ENCODE measurements around the gene STARD5. TPM values are rescaled to one million over a fixed set of nuclear protein-coding genes. Genes with fewer than 3 reads are reported as not detected.
A peak's percentile ranks its signal among the peaks of the same experiment; 100 is the strongest.

Gene STARD5
- total RNA-seq, 4 donors from 2014 or later: 0.36 to 1.7 (median 0.63) TPM

- H3K36me3 ChIP-seq: no peaks in the 10 kb centered on the region
- in situ Hi-C loops (cut with MboI; ENCODE audit: low sequenced_read_pairs in 4 of 4): no loop called here
- DNase-seq (no peak), ATAC-seq (no peak)
- no peaks in the 10 kb centered on the region for H3K4me1 ChIP-seq
- H3K4me3 ChIP-seq: no peak overlapping the region
- peak overlapping the region in 1 of 4 donors; percentile 2 for H3K27ac ChIP-seq
- no peaks in the 10 kb centered on the region for H3K27me3 ChIP-seq
- H3K9me3 ChIP-seq: no peaks in the 10 kb centered on the region
- no peak for TF ChIP-seq POLR2A (IDR thresholded peaks at IDR 0.05)
- no peak for TF ChIP-seq CTCF (IDR thresholded peaks at IDR 0.05 in 4 of 5, conservative IDR thresholded peaks at IDR 0.05 in 1 of 5)
- intact Hi-C loops (cut with DNase I; ENCODE audit: low total_unique reads): no loop called here
Observed at GRCh38 chr15:81303244-81304225, 20.4 kb downstream of the STARD5 start.

DNA sequence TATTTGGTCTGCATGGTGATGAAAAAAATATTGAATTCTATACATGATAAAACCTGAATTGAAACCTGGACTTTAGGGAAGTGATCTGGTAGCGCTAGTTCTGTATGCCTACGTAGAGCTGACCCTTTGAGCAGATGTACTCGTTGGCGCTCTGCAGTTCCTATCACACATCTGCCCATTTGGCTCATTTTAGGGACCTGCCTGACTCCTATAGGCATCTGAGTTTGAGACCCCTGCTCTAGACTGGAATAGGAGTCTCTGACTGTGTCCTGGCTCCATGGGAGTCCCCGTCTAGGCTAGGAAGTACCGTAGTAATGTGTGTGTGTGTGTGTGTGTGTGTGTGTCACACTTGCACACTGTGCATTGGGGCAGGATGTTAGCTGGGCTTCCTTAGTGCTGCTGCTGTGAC, 21.2 kb downstream of the STARD5 start:
- intact Hi-C loops (cut with DNase I; ENCODE audit: low total_unique reads): no loop called here
- ATAC-seq (no peak), DNase-seq (no peak)
- H3K9me3 ChIP-seq: no peaks in the 10 kb centered on the region
- H3K27ac ChIP-seq: no peak overlapping the region
- H3K27me3 ChIP-seq: no peaks in the 10 kb centered on the region
- no peak overlapping the region for H3K4me3 ChIP-seq
- in situ Hi-C loops (cut with MboI; ENCODE audit: low sequenced_read_pairs in 4 of 4): no loop called here
- H3K4me1 ChIP-seq: no peaks in the 10 kb centered on the region
- TF ChIP-seq CTCF (IDR thresholded peaks at IDR 0.05 in 4 of 5, conservative IDR thresholded peaks at IDR 0.05 in 1 of 5) (no peak), POLR2A (IDR thresholded peaks at IDR 0.05) (no peak)
- H3K36me3 ChIP-seq: no peaks in the 10 kb centered on the region

- Histone ChIP-seq H3K4me3 (no peak overlapping the region), H3K9me3 (no peaks in the 10 kb centered on the region), H3K4me1 (no peaks in the 10 kb centered on the region), H3K27ac (no peak overlapping the region), H3K36me3 (no peaks in the 10 kb centered on the region), H3K27me3 (no peaks in the 10 kb centered on the region)
- DNase-seq: no peak
- in situ Hi-C loops (cut with MboI; ENCODE audit: low sequenced_read_pairs in 4 of 4) (no loop called here), intact Hi-C loops (cut with DNase I; ENCODE audit: low total_unique reads) (no loop called here)
- no peak for ATAC-seq
- TF ChIP-seq POLR2A (IDR thresholded peaks at IDR 0.05) (no peak), CTCF (IDR thresholded peaks at IDR 0.05 in 4 of 5, conservative IDR thresholded peaks at IDR 0.05 in 1 of 5) (no peak)
Observed at GRCh38 chr15:81301815-81302399, 22.0 kb downstream of the STARD5 start.

GRCh38 chr15:81301385-81301784, 22.6 kb downstream of the STARD5 start:
- Histone ChIP-seq H3K27me3 (no peaks in the 10 kb centered on the region), H3K9me3 (no peaks in the 10 kb centered on the region), H3K36me3 (no peaks in the 10 kb centered on the region), H3K27ac (no peak overlapping the region), H3K4me1 (peaks cover 0 to 2% of the 10 kb centered on the region in 2 donors), H3K4me3 (no peak overlapping the region)
- in situ Hi-C loops (cut with MboI; ENCODE audit: low sequenced_read_pairs in 4 of 4): no loop called here
- intact Hi-C loops (cut with DNase I; ENCODE audit: low total_unique reads): no loop called here
- ATAC-seq (no peak), DNase-seq (no peak)
- TF ChIP-seq CTCF (IDR thresholded peaks at IDR 0.05 in 4 of 5, conservative IDR thresholded peaks at IDR 0.05 in 1 of 5): no peak
- no peak for TF ChIP-seq POLR2A (IDR thresholded peaks at IDR 0.05)

All from gastrocnemius medialis (tissue), 4 donors.